ENCODE data around the gene RAB26. TPM values are rescaled to one million over a fixed set of nuclear protein-coding genes. Genes with fewer than 3 reads are reported as not detected.
A peak's percentile ranks its signal among the peaks of the same experiment; 100 is the strongest.

The RAB26 gene
- total RNA-seq, 1 donor from 2014 or later = 292 TPM

GRCh38 chr16:2148714-2149629 is 547 bp downstream of the RAB26 start:
- peaks cover 19% of the 10 kb centered on the region for H3K9me3 Mint-ChIP-seq (ENCODE audit: unreplicated experiment)
- DNase-seq = no peak

DNA sequence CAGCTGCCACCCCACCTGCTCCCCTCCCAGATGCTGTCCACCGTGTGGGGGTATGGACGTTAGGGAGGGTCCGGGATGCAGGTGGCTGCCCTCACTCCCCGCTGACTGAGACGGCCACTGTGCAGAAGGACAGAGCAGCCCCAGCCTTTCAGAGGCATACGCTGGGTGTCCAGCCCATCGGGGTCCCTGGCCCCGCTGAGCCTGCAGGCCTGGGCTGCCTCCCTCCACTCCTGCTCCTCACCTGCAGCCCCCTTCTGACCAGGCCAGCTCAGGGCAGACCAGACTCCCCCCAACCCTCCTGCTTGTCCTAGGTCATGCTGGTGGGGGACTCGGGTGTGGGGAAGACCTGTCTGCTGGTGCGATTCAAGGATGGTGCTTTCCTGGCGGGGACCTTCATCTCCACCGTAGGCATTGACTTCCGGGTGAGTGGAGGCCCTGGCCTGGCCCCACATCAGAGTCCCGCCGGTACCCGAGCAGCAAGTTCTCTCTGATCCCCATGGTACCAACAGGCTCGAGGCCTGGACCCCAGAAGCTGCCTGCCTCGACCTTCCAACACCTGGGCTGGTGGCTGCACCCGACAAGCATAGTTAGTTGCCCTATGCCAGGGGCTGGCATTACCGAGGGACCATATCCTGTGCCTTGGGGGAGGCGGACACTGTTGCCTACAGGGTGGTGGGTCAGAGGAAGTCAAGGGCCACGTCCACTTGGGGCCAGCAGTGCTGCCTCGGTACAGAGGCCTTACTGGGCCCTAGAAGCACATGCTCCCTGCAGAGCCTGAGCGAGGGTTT is 1.4 kb downstream of the RAB26 start:
- TF ChIP-seq, protein P1, sequence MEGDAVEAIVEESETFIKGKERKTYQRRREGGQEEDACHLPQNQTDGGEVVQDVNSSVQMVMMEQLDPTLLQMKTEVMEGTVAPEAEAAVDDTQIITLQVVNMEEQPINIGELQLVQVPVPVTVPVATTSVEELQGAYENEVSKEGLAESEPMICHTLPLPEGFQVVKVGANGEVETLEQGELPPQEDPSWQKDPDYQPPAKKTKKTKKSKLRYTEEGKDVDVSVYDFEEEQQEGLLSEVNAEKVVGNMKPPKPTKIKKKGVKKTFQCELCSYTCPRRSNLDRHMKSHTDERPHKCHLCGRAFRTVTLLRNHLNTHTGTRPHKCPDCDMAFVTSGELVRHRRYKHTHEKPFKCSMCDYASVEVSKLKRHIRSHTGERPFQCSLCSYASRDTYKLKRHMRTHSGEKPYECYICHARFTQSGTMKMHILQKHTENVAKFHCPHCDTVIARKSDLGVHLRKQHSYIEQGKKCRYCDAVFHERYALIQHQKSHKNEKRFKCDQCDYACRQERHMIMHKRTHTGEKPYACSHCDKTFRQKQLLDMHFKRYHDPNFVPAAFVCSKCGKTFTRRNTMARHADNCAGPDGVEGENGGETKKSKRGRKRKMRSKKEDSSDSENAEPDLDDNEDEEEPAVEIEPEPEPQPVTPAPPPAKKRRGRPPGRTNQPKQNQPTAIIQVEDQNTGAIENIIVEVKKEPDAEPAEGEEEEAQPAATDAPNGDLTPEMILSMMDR (IDR thresholded peaks at IDR 0.05; ENCODE audit: partially characterized antibody, unreplicated experiment) = no peak
- Mint-ChIP-seq H3K27ac (ENCODE audit: unreplicated experiment) (peak overlapping the region; percentile 89), H3K4me3 (ENCODE audit: unreplicated experiment) (peak overlapping the region; percentile 90), H3K36me3 (ENCODE audit: unreplicated experiment) (no peaks in the 10 kb centered on the region), H3K27me3 (ENCODE audit: unreplicated experiment) (peaks cover 22% of the 10 kb centered on the region), H3K9me3 (ENCODE audit: unreplicated experiment) (peaks cover 21% of the 10 kb centered on the region), H3K4me1 (ENCODE audit: low read depth, unreplicated experiment) (peaks cover 19% of the 10 kb centered on the region)
- DNase-seq = peak; percentile 64

More at GRCh38 chr16:2148714-2149629, 547 bp downstream of the RAB26 start:
- H3K27me3 Mint-ChIP-seq (ENCODE audit: unreplicated experiment) = peaks cover 22% of the 10 kb centered on the region
- no peaks in the 10 kb centered on the region for H3K36me3 Mint-ChIP-seq (ENCODE audit: unreplicated experiment)
- TF ChIP-seq, protein P1 (IDR thresholded peaks at IDR 0.05; ENCODE audit: partially characterized antibody, unreplicated experiment) = no peak
- H3K4me3 Mint-ChIP-seq (ENCODE audit: unreplicated experiment) = peak overlapping the region; percentile 90
- peaks cover 19% of the 10 kb centered on the region for H3K4me1 Mint-ChIP-seq (ENCODE audit: low read depth, unreplicated experiment)
- peak overlapping the region; percentile 89 for H3K27ac Mint-ChIP-seq (ENCODE audit: unreplicated experiment)

- peak overlapping the region; percentile 89 for H3K27ac Mint-ChIP-seq (ENCODE audit: unreplicated experiment)
- peaks cover 19% of the 10 kb centered on the region for H3K4me1 Mint-ChIP-seq (ENCODE audit: low read depth, unreplicated experiment)
- H3K27me3 Mint-ChIP-seq (ENCODE audit: unreplicated experiment) = peaks cover 27% of the 10 kb centered on the region
- H3K36me3 Mint-ChIP-seq (ENCODE audit: unreplicated experiment) = no peaks in the 10 kb centered on the region
- H3K4me3 Mint-ChIP-seq (ENCODE audit: unreplicated experiment) = peak overlapping the region; percentile 90
- TF ChIP-seq, protein P1 (IDR thresholded peaks at IDR 0.05; ENCODE audit: partially characterized antibody, unreplicated experiment) = no peak
- peaks cover 26% of the 10 kb centered on the region for H3K9me3 Mint-ChIP-seq (ENCODE audit: unreplicated experiment)
- DNase-seq = peak; percentile 96
Measured at GRCh38 chr16:2150418-2151187, 2.2 kb downstream of the RAB26 start.

DNA sequence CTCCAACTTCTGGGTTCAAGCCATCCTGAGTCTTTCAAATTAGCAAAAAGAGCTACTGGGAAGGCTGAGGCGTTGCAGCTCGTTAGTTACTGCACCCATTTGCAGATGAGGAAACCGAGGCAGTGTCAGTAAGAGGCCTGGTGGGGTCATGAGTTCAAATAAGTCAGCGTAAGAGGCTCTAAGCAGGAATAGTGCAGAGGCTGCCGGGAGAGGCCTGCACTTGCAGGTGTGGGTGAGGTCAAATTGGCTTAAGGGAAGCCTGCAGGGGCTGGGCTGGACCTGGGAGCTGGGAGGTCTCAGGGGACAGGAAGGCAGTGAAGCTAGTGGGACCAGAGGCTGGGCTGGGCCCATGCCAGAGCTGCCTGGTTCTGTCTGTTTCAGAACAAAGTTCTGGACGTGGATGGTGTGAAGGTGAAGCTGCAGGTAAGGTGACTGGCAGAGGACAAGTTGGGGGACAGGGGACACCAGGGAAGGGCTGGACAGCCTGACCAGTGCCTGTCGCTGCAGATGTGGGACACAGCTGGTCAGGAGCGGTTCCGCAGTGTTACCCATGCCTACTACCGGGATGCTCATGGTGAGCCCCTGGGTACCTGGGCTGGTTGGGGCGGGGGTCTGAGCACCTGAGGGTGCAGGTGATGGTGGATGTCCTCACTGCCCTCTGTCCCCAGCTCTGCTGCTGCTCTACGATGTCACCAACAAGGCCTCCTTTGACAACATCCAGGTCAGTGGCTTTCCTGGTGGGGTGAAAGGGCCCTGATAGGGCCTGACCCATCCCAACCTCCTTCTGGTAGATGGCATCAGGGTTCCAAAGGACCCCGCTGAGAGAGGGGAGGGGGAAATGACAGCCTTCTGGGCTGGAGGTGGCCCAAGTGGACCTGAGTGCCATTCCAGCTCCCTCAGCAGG is 3.0 kb downstream of the RAB26 start:
- peaks cover 26% of the 10 kb centered on the region for H3K9me3 Mint-ChIP-seq (ENCODE audit: unreplicated experiment)
- TF ChIP-seq, protein P1 (IDR thresholded peaks at IDR 0.05; ENCODE audit: partially characterized antibody, unreplicated experiment) = no peak
- H3K27ac Mint-ChIP-seq (ENCODE audit: unreplicated experiment) = peak overlapping the region; percentile 89
- no peaks in the 10 kb centered on the region for H3K36me3 Mint-ChIP-seq (ENCODE audit: unreplicated experiment)
- peak overlapping the region; percentile 90 for H3K4me3 Mint-ChIP-seq (ENCODE audit: unreplicated experiment)
- DNase-seq = no peak
- H3K27me3 Mint-ChIP-seq (ENCODE audit: unreplicated experiment) = peaks cover 31% of the 10 kb centered on the region
- peaks cover 16% of the 10 kb centered on the region for H3K4me1 Mint-ChIP-seq (ENCODE audit: low read depth, unreplicated experiment)

Data from glutamatergic neuron (in vitro differentiated cells).